ENCODE data around the gene MEAF6.

The MEAF6 gene

DNA sequence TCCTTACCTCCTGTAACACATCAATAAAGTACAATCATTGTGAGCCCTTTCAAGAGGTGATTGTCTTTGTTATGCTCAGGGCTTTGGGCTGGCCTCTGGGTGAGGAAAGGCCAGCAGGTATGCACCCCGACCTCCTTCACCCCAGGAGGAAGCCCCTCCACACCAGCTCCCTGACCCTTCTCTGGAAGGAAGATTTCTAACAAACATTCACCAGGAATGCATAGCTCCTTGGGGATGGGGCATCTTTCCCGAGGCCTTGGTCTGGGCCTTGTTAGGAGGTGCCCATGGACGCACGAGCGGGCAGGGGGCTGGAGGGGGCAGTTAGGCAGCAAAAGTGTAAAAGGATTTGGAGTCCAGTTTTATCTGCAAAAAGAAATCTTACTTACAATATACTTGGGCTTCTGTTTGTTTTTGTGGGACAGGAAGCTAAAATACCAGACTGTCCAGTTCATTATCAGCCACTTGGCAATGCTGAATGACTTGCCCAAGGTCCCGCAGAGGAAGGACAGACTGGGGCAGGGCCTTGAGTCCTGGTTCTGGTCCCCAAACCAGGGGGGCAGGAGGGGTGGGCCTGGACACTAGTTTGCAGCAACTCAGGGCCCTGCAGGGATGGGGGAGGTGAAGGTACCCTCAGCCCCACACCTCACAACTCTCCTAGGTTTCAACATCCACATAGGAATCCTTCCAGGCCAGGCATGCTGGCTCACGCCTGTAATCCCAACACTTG lies 30.1 kb downstream of the MEAF6 start:
- no peak for DNase-seq (ENCODE audit: low spot score)

DNA sequence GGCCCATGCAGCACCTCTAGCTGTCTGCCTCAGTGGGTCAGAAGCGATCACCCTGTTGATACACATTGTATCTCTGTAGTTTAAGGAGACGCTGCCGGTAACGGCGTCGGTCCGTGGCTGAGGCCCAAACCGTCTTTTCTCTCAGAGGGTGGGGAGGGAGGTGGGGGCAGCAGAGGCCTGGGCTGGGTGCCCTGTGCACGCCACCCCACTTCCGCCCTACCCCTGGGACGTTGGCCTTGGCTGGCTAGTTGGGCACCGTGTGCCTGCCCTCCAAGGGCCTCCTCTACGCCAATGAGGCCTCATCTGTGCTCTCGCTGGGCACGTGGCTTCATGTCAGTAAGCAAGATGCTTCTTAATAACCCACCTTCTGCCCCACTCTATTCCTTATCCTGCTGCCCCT lies 30.8 kb downstream of the MEAF6 start:
- no peak for DNase-seq (ENCODE audit: low spot score)

DNA sequence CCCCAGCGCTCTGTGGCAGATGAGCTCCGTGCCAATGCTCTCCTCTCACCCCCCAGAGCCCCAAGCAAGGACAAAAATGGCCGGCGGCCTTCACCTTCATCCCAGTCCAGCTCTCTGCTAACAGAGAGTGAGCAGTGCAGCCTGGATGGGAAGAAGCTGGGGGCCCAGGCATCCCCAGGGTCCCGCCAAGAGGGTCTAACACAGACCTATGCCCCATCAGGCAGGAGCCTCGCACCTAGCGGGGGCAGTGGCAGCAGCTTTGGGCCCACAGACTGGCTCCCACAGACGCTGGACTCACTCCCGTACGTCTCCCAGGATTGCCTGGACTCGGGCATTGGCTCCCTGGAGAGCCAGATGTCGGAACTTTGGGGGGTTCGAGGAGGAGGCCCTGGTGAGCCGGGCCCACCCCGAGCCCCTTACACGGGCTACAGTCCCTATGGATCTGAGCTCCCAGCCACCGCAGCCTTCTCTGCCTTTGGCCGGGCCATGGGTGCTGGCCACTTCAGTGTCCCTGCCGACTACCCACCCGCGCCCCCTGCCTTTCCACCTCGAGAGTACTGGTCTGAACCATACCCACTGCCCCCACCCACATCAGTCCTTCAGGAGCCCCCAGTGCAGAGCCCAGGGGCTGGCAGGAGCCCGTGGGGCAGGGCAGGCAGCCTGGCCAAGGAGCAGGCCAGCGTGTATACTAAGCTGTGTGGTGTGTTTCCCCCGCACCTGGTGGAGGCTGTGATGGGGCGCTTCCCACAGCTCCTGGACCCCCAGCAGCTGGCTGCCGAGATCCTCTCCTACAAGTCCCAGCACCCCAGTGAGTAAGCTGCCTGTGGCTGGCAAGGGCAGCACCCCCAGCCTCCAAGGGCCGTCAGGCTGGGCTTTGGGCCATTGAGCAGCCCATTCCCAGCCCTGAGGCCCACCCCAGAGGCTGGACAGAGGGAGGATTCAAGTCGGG lies 31.5 kb downstream of the MEAF6 start:
- DNase-seq (ENCODE audit: low spot score) = no peak

DNA sequence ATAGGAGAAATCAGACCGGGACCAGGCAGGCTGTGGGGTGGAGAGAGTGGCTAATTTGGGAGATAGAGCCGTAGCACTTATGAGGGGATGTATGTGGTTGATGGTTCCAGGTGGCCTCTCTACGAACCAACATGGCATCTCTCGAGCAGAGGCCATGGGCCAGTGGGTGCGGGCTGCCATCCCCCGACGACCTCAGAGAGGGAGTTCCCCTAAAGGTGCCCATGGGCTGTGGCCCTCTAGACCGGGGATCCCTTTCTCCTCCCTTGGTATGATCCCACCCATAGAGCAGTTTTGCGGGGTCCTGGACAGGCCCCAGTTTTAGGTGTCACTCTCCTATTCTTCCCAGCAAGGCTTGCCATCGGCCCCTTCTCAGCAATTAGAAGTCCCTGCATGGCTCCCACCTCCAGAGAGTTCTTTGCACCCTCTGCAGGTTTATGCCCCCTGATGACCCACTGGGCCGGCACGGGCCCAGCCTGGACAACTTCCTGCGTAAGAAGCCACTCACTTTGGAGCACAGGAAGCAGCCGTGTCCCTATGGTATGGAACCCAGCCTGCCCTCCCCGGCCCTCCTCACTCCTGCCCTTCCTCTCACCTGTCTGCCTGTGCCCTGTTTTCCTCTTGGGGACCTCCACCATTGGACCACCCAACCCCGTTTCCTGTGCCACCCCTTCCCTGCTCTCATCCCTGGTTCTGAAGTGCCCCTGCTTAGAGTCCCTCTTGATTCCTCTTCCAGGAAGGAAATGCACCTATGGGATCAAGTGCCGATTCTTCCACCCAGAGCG lies 32.4 kb downstream of the MEAF6 start:
- no peak for DNase-seq (ENCODE audit: low spot score)

DNA sequence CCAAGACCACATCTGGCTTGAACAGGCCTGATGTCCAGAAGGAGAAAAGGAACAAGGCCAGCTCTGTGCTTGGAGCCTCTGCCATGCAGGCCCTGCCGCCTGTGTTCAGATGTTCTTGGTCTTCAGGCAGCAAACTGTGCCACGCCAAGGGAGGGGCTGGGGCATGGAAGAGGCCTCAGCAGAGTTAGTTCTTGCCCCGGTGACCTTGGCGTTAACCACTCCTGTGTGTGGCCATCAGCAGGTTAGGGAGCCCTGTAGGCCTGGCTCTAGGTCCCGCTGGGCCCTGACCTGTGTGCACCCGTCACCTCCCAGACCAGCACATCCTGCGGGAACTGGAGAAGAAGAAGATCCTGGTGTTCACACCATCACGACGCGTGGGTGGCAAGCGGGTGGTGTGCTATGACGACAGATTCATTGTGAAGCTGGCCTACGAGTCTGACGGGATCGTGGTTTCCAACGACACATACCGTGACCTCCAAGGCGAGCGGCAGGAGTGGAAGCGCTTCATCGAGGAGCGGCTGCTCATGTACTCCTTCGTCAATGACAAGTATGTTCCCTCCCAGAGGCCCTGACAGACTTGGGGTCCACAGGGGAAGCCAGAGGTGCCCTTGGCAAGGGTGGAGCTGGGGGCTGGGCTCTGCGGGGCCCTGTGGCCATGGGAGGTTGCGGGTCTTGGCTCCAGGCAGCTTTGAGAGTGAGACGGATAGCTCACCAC lies 33.1 kb downstream of the MEAF6 start:
- DNase-seq (ENCODE audit: low spot score) = no peak

DNA sequence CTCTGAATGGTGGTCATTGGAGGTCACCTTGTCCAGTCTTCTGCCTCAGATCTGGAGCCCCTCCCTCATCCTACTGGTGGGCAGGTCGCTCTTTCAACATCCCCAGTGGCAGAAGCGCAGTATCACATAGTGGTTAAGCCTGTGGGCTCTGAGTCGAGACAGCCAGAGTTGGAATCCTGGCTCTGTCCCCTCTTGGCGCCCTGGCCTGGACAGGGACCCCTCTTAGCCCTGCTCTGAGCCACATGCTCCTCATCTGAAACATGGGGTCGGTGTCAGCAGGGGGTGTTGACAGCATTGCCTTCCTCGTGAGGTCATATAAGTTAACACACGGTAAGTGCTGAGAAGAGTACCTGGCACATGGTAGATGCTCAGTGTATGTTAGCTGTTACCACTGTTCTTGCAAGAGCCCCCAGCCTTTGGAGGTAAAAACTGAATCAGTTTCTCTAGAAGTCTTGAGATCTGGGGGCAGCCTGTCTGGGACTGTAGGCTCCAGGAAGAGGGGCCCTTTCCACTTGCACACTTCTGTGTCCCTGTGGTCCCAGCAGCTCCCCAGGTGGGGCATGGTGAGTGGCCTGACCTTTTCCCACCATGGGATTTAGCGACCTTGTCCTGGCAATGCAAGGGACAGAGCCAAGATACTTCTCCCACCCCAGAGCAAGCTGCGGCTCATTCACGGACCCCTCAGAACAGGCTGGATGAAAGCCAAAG lies 33.8 kb downstream of the MEAF6 start:
- no peak for DNase-seq (ENCODE audit: low spot score)

DNA sequence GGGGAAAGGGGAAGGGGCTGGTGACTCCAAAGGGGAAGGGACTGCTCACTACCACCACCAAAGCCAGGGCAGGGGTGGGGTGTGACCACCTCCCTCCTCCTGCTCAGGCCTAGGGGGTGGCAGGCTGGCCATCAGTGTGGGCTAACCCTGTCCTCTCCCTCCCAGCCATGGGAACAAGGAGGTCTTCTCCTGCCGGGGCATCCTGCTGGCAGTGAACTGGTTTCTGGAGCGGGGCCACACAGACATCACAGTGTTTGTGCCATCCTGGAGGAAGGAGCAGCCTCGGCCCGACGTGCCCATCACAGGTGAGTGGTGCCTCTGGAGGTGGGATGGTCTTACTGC lies 34.5 kb downstream of the MEAF6 start:
- no peak for DNase-seq (ENCODE audit: low spot score)

DNA sequence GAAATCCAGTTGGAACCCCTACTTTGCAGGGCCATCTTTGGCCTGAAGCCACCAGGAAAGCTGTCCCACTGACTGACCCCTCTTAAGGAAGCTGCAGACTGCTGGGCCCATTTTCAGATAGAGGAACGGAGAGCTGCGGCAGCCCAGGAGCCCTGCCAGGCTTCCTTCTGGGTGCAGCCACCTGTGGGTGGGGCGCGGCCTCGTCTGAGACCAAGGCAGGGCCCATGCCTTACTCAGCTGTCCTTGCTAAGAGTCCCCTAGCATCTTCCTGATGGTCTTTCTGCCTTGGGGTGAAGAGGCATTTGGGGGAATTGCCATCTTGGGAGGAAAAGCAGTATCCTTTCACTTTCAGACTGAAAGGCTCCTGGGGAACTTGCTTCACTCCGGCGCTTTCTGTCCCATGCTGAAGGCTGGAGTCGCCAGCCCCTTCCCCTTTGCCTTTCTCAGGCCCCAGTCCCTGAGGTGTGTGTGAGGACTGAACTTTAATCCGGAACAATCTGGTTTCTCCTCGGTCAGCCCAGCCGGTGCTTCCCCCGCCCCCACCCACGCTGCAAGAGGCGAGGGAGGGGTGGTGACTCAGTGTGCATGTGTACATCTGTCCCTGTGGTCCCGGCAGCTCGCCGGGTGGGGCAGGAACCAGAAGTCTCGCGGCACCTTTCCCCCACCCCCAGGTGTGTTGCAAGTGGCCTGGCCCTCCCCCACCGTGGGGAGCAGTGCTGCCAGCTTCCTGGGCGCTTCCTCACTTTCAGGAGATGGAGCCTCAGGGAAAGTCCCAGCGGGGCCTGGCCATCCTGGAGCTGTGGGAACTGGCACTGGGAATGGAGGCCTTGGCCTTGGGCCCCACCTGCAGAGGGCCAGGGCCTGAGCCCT lies 35.1 kb downstream of the MEAF6 start:
- DNase-seq (ENCODE audit: low spot score) = peak; percentile 94

DNA sequence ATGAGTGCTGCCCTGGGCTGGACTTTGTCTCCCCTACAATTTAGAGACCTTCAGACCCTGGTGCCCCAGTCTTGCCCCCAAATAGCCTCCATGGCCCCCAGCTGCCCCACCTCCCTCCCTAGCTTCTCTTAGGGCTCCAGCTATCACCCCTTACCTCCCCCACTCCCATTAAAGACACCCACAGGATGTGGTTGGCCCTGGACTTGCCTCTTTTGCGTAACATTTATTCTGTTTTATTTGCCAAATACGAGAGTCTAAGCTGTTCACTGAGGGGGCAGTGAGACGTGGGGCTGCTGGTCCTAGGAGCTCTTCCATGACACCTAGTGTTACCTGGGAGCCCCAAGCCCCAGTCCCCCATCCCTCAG lies 35.7 kb downstream of the MEAF6 start:
- DNase-seq (ENCODE audit: low spot score) = peak; percentile 62

DNA sequence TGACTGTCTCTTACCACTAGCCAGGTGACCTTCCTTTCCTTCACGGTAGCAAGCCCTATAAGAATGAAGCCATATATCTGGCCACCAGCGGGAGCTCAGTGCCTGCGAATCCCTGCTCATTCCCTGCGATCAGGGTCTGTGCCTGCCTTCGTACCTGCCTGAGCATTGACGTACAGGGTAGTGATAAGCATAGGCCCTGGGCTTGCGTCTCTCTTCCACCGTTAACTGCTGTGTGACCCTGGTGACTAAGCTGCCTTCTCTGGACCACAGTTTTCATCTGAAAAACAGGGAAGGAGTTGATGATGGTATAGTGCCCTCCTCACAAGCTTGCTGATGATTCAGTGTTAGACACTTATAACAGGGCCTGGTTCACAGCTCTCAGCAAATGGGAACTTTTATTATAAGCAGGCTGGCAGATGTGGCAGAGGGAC lies 36.1 kb downstream of the MEAF6 start:
- DNase-seq (ENCODE audit: low spot score) = peak; percentile 83

DNA sequence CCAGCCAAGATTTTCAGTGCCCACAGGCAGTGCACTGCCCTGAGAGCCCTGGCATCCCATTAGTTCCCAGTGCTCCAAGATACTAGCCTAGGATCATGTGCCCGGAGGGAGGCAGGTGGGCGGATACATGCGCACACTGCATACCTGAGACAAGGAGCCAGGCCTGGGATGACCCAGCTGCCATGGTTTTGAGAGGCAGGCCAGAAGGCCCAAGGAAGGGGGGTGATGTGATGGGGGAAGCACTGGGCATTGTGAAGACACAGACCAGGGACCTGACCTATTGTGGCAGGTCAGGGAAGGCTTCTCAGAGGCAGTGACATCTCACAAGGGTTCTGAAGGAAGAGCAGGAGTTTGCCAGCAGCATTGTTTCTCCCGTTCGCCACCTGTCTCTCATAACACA lies 36.6 kb downstream of the MEAF6 start:
- DNase-seq (ENCODE audit: low spot score) = no peak

DNA sequence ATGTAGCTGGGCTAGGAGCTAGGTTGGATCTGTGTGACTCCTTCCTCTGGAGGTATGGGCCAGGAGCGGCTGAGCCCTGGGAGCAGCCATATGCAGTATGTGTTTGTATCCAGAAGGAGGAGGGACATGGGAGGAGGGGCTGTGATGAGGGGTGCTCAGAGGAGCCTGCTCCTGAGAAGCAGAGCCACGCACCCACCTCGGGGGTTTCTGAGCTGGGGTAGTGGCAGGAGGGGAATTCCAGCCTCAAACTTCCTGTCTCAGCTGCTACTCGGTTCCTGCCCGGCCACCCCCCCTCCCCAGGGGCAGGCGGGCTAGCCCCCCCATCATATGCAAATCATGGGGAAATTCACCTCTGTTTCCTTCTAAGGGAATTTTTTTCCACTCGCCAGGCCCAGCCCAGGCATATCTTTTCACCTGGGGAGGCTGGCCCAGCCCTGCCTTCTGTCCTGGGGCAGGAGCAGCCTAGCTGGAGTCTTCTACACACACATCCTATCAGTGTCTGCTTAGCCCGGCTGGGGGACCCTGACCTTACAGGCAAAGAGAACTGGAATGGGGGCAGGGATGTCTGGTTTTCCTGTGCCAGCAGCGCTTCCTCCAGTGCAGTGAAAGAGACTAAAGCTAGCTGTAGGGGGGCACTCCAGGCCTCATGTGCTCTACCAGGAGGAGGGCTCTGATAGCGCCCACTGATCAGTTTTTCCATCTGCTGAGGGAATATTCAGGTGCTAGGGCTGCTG lies 37.2 kb downstream of the MEAF6 start:
- DNase-seq (ENCODE audit: low spot score) = peak; percentile 89

DNA sequence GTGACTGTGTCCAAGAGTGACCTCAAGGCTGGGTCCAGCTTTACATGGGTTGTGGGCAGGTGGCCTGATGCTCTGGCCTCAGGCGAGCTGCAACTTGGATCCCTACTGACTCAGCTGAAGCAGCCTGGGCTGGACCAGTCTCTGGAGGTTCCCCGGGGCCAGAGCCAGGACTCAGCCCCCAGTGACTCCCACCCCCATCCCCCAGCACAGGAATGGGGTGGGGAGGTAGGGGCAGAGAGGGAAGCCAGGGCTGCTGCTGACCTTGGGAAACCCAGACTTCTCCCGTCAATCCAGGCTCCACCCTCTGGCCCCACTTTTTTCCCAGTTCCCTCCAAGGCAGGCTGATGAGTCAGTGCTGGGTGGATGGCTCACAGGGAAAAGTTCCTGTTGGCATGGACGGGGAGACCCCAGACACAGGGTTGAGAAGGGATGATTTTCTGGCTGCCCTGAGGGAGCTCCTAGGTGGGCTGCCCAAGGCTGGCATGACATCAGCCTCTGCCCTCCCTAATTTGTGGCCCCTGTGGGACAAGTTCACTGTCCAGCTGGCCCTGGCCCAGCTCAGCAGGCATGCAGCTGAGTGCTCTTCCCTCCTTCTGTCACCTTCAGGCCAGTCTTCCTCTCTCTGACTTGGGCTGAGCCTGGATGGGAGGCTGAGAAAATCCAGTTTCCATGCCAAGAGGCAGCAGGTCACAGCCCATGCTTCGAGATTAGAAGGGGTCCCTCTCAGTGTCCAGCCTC lies 37.9 kb downstream of the MEAF6 start:
- DNase-seq (ENCODE audit: low spot score) = no peak

DNA sequence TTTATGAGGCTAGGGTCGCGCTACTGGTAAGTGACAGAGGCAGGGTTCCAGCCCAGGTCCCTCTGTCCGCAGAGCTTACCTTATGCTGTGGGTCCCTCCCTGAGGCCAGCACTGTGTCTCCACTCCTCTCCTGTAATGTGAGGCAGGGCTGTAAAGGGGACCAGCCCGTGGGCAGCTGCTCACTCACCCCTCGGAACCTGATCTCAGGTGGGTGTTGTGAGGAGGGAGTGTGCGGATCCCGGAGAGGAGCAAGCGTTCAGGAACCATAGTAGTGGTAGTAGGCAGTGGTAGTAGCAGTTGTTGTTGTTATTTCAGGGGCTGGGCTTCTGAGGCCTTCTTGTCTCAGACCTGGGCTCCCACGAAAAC lies 38.5 kb downstream of the MEAF6 start:
- no peak for DNase-seq (ENCODE audit: low spot score)

DNA sequence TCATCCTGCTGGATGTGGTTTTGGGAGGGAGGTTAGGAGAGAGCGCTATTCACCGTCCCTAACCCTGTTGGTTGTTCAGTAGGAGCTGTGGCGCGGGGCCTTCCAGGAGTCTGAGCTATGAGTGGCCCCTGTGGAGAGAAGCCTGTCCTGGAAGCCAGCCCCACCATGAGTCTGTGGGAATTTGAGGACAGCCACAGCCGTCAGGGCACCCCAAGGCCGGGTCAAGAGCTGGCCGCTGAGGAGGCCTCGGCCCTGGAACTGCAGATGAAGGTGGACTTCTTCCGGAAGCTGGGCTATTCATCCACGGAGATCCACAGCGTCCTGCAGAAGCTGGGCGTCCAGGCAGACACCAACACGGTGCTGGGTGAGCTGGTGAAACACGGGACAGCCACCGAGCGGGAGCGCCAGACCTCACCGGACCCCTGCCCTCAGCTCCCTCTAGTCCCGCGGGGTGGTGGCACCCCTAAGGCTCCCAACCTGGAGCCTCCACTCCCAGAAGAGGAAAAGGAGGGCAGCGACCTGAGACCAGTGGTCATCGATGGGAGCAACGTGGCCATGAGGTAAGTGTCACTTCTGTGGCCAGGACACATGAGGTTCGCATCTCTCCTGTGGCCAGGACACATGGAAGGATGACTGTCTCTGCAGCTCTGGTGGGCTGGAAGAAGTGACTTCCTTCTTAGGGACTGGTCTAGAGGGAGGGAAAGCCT lies 39.0 kb downstream of the MEAF6 start:
- no peak for DNase-seq (ENCODE audit: low spot score)

DNA sequence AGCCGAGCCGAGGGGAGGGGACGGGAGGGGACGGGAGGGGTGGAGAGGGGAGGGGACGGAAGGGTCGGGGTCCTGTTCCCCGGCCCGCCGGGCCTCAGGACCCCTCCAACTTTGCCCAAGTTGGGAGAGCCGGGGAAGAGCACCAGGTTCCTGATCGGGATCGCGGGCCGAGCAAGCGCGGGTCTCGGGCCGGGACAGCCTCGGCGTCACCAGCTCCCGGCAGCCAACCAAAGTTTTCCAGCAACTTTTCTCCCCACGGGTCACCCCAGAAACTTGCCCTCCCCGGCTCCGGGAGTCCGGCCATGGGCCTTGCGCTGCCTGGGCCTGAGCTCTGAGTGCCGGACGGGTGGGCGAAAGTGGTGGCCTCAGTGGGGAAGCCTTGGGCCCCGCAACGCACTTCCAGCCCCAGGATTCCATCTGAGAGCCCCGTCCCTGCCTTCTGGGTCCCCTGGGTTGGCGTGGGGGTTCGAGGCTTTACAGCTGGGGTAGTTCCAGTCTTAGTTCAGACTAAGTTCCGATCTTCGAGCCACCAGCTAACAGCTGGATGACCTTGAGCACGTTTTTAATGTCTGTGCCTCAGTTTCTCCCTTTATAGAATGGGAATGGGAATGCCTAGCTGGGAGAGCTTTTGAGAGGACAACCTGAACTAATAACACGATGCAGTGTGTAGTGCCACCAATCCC lies 39.7 kb downstream of the MEAF6 start:
- DNase-seq (ENCODE audit: low spot score) = no peak

DNA sequence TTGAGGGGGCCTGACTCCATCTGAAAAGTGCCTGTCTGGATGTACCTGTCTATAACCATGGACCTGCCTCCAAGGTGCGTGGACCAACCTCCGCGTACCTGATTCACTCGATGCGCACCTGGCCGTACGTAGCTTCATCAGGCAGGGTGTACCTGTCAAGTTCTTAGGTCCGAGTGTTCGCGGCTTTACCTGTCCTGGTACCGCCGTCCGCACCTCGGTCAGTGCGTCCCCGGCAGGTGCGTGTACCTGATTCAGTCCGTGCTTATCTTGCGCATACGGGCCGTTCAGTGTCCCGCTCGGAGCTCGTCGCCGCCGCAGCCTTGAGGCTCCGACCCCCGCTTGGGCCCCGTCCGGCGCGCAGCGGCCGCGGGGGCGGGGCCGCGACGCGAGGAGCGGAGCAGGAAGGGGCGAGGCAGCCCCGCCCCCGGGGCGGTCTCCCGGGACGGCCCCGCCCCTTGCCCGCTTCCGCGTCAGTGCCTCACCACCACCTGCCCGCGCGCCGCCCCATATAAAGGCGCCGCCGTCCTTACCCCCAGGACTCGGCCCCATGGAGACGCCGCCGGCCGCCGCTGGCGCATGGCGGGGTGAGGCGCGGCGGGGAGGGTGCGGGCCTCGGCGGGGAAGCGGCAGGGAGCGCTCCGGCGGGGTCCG lies 40.4 kb downstream of the MEAF6 start, which contains the start of gene ZC3H12A:
ZC3H12A (plus strand) TSS at position 535 of the 651 bp plus-strand sequence. CDS start 917 bp downstream, outside the sequence.
- DNase-seq (ENCODE audit: low spot score) = peak; percentile 92
